Cardiac muscle cell (in vitro differentiated cells and primary cell): ENCODE measurements around the gene TOGARAM1. TPM values are rescaled to one million over a fixed set of nuclear protein-coding genes. Genes with fewer than 3 reads are reported as not detected.

ENCODE experiments used
- DNase-seq, 2 donors: peaks; one replicate each; pipeline versions ENCODE4 v3.0.0 to v3.0.0-alpha.2; 2010 to 2017; ENCODE audit warnings: low read depth in 1 of 2, low spot score in 1 of 2
- H3K27ac ChIP-seq: fragments of 200-600 bp; sonication (generic); 2 replicates; pipeline ENCODE4 v1.5.1; 2016
- H3K27me3 ChIP-seq: fragments of 200-600 bp; sonication (generic); 2 replicates; pipeline ENCODE4 v1.6.0; 2016; ENCODE audit warnings: control low read depth
- H3K36me3 ChIP-seq: fragments of 200-600 bp; sonication (generic); 2 replicates; pipeline ENCODE4 v1.5.1; 2016; ENCODE audit warnings: control low read depth
- H3K4me1 ChIP-seq: fragments of 200-600 bp; sonication (generic); 2 replicates; pipeline ENCODE4 v1.8.1; 2017; ENCODE audit warnings: low read depth, mild to moderate bottlenecking, mixed run types
- H3K4me3 ChIP-seq: fragments of 200-600 bp; sonication (generic); 2 replicates; pipeline ENCODE4 v1.5.1; 2016; ENCODE audit warnings: mild to moderate bottlenecking
- H3K9me3 ChIP-seq: fragments of 200-600 bp; sonication (generic); 2 replicates; pipeline ENCODE4 v1.5.1; 2017; ENCODE audit warnings: low read depth, mild to moderate bottlenecking, control low read depth
- CTCF ChIP-seq: IDR thresholded peaks from 2 replicates; pipeline ENCODE4 v1.5.1; 2012; ENCODE audit warnings: low read depth, mild to moderate bottlenecking, low read length
- polyA plus RNA-seq: library from polyadenylated mRNA; unstranded; fragments of >200 nt; fragmentation: Nextera tagmentation; extraction: Ambion mirVana; gene quantifications from 2 replicates; pipeline ENCODE4 v1.2.1, GENCODE V29; 2016
- total RNA-seq: library from RNA; depleted of rRNA; stranded (reverse); fragments of >200 nt; gene quantifications from 2 replicates; pipeline ENCODE4 v1.2.3, GENCODE V29; 2016

Gene TOGARAM1
- total and polyA plus RNA-seq, 2 experiments from 2014 or later = 18.4 to 20.7 TPM

DNA sequence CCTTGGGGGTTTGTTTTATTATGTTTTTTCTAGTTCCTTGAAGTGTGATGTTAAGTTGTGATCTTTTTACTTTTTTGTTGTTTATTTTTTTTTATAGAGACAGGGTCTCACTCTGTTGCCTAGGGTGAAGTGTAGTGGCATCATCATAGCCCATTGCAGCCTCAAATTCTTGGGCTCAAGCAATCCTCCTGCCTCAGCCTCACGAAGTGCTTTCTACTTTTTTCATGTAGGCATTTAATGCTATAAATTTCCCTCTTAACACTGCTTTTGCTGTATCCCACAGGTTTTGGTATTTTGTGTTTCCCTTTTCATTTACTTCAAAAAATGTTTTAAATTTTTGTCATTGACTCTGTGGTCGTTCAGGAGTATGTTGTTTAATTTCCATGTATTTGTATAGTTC lies 95.4 kb downstream of the TOGARAM1 start:
- TF ChIP-seq CTCF = no peak
- Histone ChIP-seq H3K27ac (no peak overlapping the region), H3K4me1 (no peaks in the 10 kb centered on the region), H3K27me3 (no peaks in the 10 kb centered on the region), H3K9me3 (no peaks in the 10 kb centered on the region), H3K4me3 (no peak overlapping the region), H3K36me3 (peaks cover 11% of the 10 kb centered on the region)
- no peak for DNase-seq

DNA sequence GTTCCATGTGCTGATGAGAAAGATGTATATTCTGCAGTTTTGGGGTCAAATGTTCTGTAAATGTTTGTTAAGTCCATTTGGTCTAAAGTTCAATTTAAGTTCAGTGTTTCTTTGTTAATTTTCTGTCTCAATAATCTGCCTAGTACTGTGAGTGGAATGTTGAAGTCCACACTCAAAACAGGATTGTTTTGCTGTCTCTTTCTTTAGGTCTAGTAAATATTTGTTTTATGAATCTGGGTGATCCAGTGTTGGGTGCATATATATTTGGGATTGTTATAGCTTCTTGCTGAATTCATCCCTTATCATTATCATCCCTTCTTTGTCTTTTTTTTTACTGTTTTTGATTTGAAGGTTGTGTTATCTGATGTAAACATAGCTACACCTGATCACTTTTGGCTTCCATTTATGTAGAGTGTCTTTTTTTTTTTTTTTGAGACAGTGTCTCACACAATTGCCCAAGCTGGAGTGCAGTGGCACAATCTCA lies 95.9 kb downstream of the TOGARAM1 start:
- Histone ChIP-seq H3K4me1 (no peaks in the 10 kb centered on the region), H3K27me3 (no peaks in the 10 kb centered on the region), H3K9me3 (no peaks in the 10 kb centered on the region), H3K27ac (no peak overlapping the region), H3K4me3 (no peak overlapping the region), H3K36me3 (peaks cover 8% of the 10 kb centered on the region)
- no peak for DNase-seq
- TF ChIP-seq CTCF = no peak

DNA sequence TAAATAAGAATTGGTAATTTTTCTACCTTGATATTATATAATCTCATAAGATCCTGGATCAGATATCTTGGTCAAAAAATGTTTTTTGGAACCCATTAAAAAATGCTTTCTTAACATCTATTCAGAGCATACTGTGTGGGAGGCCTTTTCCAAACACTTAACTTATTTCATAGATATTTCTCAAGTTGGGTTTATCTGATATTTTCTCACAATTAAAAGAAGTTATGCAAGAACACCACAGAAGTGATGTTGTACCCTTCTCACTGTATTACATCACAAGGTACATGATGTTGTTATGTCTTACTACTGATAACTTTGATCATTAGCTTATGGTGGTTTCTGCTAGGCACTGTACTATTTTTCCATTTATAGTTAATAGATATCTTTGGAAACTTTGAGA lies 98.6 kb downstream of the TOGARAM1 start:
- Histone ChIP-seq H3K9me3 (no peaks in the 10 kb centered on the region), H3K36me3 (peaks cover 2% of the 10 kb centered on the region), H3K4me1 (peaks cover 8% of the 10 kb centered on the region), H3K27ac (no peak overlapping the region), H3K27me3 (no peaks in the 10 kb centered on the region), H3K4me3 (no peak overlapping the region)
- no peak for TF ChIP-seq CTCF
- DNase-seq = peak in 1 of 2 donors; percentile 28

DNA sequence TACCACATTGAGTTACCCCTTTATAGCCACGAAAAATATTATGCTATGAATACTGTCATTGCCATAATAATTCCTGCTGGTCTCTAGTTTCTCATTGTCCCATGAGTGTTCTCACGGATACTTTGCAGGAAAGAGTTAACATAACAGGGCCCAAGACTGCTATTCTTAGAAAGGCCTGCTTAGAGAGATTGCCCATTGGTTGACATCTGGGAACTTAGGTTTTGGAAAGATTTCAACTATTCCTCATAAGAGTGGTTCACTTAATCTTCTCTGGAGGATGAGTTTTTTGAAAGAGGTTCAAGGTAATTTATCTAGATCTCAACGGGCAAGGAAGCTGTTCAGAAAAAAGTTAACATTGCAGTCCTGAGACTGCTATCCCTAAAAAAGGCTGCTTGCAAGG lies 103.5 kb downstream of the TOGARAM1 start:
- Histone ChIP-seq H3K9me3 (no peaks in the 10 kb centered on the region), H3K4me3 (no peak overlapping the region), H3K36me3 (no peaks in the 10 kb centered on the region), H3K27me3 (no peaks in the 10 kb centered on the region), H3K4me1 (peaks cover 24% of the 10 kb centered on the region), H3K27ac (peak overlapping the region; percentile 97)
- no peak for TF ChIP-seq CTCF
- DNase-seq = peak in 1 of 2 donors; percentile 55

DNA sequence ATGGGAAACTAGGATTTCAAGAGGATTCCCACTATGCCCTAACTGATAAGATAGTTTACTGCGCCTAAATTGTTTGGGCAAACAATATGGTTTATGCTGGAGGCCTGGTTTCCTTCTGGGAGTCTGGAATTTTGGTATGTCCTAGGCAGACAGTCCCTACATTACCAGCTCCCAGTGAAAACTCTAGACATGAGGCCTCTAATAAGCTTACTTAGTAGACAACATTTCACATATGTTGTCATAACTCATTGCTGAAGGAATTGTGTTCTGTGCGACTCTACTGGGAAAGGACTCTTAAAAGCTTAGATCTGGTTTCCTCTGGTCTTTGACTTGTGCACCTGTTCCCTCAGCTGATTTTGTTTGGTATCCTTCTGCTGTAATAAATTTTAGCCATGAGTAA lies 104.0 kb downstream of the TOGARAM1 start:
- TF ChIP-seq CTCF = no peak
- H3K4me3 ChIP-seq = no peak overlapping the region
- H3K4me1 ChIP-seq = peaks cover 24% of the 10 kb centered on the region
- no peaks in the 10 kb centered on the region for H3K36me3 ChIP-seq
- H3K27ac ChIP-seq = peak overlapping the region; percentile 97
- H3K9me3 ChIP-seq = no peaks in the 10 kb centered on the region
- DNase-seq = peak in 1 of 2 donors; percentile 12
- H3K27me3 ChIP-seq = no peaks in the 10 kb centered on the region

GRCh38 chr14:45066667-45067066 lies 104.7 kb downstream of the TOGARAM1 start:
- H3K9me3 ChIP-seq = no peaks in the 10 kb centered on the region
- H3K4me1 ChIP-seq = peaks cover 24% of the 10 kb centered on the region
- DNase-seq = no peak
- H3K27me3 ChIP-seq = no peaks in the 10 kb centered on the region
- TF ChIP-seq CTCF = no peak
- no peaks in the 10 kb centered on the region for H3K36me3 ChIP-seq
- H3K4me3 ChIP-seq = no peak overlapping the region
- peak overlapping the region; percentile 97 for H3K27ac ChIP-seq
